C4-2B (cell line): Measurements from ENCODE around the gene VWF.

Experiments
- CTCF ChIP-seq: fragments of 450-650 bp; conservative IDR thresholded peaks from 2 replicates; pipeline ENCODE4 v1.5.1; 2017; ENCODE audit warnings: mild to moderate bottlenecking
- ZFX ChIP-seq: fragments of 450-650 bp; IDR thresholded peaks from 2 replicates; pipeline ENCODE4 v1.6.1; 2017

GRCh38 chr12:6116471-6117021, 7.9 kb downstream of the VWF start:
- TF ChIP-seq CTCF: no peak
- no peak for TF ChIP-seq ZFX
